ENCODE data around the gene CDHR3. TPM values are rescaled to one million over a fixed set of nuclear protein-coding genes. Genes with fewer than 3 reads are reported as not detected.

CDHR3 gene, protein sequence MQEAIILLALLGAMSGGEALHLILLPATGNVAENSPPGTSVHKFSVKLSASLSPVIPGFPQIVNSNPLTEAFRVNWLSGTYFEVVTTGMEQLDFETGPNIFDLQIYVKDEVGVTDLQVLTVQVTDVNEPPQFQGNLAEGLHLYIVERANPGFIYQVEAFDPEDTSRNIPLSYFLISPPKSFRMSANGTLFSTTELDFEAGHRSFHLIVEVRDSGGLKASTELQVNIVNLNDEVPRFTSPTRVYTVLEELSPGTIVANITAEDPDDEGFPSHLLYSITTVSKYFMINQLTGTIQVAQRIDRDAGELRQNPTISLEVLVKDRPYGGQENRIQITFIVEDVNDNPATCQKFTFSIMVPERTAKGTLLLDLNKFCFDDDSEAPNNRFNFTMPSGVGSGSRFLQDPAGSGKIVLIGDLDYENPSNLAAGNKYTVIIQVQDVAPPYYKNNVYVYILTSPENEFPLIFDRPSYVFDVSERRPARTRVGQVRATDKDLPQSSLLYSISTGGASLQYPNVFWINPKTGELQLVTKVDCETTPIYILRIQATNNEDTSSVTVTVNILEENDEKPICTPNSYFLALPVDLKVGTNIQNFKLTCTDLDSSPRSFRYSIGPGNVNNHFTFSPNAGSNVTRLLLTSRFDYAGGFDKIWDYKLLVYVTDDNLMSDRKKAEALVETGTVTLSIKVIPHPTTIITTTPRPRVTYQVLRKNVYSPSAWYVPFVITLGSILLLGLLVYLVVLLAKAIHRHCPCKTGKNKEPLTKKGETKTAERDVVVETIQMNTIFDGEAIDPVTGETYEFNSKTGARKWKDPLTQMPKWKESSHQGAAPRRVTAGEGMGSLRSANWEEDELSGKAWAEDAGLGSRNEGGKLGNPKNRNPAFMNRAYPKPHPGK
- total RNA-seq = 3.7 and 4.0 TPM in 2 replicates

DNA sequence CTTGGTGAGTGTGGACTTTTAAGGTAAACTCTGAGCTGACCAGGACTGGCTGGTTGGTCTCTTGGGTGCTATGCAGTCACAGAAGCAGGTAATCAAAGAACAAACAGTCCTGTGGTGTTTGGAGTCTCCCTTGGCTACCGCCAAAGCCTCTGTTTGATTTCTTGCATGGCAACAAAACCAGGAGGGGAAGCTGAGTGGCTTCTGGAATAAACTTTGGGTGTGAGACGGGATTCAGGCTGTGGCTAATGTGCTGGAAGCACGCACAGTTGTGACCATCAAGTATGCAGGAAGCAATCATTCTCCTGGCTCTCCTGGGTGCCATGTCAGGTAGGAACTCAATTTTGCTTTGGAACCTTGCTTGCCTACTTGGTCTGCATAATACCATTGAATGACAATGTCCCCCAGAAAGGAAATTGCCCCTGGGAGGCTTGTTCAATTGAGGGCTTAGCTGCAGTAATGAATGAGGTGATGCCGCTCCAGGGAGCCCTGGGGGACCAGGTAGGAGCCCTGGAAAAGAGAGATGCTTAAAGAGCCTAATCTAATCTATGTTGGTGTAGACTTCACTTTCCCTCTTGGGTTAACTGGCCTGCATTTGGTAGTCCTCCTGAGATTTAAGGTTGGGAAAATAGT lies at the start of gene CDHR3:
TSS of gene CDHR3 (plus strand) at position 227 of the 630 bp plus-strand sequence. CDS start at position 282, 55 bp downstream.

Other genes starting within 250 kb of the CDHR3 start
- gene ATXN7L1, start 86.7 kb upstream of the CDHR3 start, total RNA-seq = 3.7 and 8.9 TPM in 2 replicates
- 50.7 and 70.4 TPM in 2 replicates for gene SYPL1, start 149.0 kb downstream of the CDHR3 start, total RNA-seq

Measured in myometrial cell (primary cell).